AML-193 (cell line): ENCODE measurements around the gene HBM.
"Not testable (repeated sequence)": the region's sequence is repeated elsewhere in the genome, so short reads cannot be mapped to it uniquely, and the experiment has no call there.

ENCODE experiments used
- DNase-seq, 2 experiments: peaks; one replicate each; lab custom pipeline; 2025; lab: John Stamatoyannopoulos, UW

The HBM gene, protein sequence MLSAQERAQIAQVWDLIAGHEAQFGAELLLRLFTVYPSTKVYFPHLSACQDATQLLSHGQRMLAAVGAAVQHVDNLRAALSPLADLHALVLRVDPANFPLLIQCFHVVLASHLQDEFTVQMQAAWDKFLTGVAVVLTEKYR

DNA sequence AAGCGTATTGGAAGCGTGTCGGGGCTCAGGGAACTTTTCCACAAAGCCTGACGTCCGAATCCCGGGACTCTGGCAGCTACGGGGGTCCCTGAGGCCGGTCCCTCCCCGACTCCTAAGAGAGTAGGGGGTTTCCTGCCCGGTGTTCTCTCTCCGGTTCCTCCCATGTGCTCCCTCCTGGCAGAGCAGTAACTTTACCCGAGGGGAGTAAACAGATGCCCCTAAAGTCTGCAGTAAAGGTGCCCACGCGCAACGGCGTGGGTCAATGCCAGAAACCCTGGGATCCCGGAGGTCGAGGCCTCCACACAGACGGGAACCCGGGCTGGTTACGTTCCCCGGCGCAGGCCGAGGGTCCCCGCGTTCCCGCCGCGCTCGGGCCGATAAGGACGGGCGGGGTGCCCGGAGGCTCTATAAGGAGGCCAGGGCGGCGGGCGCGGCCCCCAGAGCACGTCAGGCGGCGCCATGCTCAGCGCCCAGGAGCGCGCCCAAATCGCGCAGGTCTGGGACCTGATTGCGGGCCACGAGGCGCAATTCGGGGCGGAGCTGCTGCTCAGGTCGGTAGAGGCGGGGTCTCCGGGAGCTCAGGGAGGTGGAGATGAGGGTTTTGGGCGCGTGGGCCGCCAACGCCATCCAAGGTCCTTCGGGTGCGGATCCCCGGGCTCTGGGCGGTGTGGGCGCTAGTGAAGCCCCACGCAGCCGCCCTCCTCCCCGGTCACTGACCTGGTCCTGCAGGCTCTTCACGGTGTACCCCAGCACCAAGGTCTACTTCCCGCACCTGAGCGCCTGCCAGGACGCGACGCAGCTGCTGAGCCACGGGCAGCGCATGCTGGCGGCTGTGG is at the start of gene HBM:
HBM (plus strand) TSS at position 440 of the 836 bp plus-strand sequence; CDS start at position 460, 20 bp downstream.
- DNase-seq: no peak

- no peak for DNase-seq
Observed at GRCh38 chr16:116015-116414, 49.8 kb upstream of the HBM start.

DNA sequence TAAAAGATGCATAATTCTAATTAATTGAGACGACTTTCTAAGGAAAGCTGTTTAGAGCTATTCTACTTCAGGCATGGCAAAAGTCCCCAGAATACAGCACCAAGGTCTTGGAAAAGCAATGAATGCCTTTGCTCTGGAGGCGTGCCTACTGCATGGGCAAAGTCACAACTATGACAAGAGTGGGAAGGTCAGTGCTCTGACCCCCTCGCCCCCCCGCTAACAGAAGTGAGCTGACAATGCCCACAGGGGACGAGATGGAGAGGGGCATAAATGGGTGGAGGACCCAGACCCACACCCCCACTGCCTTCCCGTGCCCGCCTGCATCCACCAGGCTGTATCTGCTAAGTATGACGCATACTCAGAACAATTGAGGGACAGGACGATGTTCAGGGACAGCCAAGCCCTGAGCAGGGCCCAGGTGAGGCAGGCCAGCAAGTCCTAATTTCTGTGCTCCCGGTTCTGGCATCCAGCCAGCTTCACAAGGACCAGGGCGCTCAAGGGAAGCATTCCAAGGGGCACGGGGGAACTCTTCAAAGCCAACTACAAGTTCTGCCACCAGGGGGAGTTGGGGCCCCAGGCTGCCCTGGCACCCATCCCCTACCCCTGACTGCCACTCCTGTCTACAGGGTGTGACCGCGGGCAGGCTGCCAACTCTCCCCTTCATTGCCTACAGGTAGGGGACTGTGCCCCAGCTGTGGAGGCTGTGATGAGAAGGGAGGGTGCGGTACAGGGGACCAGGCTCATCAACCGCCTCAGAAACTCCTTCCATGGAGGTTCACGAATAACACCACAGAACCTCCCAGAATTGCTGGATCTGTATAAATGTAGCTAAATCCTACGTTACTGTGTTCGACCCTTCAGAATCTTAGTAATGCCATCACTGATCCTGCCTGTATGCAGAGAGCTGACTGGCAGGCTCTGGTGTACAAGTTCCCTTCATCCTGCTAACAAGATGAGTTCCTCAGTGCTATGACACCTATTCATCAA is 48.1 kb upstream of the HBM start:
- peak; percentile 23 to 38 for DNase-seq

- no peak for DNase-seq
Observed at GRCh38 chr16:118857-119256, 46.9 kb upstream of the HBM start.

DNA sequence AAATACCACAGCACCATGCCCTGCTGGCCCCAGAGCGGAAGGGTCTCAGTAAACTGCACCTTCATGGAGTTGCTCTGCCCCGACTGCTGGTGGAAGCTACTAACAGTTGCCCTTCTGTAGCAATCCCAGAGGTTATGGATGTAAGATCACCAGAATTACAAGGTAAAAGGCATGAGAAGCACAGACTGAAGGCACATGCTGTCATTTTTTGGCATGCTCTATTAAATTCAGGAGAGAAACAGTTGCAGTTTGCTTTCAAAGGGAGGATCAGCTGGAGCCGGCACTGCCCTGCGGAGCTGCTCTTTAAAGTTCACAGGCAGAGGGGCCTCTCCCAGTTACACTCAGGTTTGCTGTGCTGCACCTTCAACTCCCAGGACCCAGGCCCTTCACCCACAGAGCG is 46.5 kb upstream of the HBM start:
- no peak for DNase-seq

DNA sequence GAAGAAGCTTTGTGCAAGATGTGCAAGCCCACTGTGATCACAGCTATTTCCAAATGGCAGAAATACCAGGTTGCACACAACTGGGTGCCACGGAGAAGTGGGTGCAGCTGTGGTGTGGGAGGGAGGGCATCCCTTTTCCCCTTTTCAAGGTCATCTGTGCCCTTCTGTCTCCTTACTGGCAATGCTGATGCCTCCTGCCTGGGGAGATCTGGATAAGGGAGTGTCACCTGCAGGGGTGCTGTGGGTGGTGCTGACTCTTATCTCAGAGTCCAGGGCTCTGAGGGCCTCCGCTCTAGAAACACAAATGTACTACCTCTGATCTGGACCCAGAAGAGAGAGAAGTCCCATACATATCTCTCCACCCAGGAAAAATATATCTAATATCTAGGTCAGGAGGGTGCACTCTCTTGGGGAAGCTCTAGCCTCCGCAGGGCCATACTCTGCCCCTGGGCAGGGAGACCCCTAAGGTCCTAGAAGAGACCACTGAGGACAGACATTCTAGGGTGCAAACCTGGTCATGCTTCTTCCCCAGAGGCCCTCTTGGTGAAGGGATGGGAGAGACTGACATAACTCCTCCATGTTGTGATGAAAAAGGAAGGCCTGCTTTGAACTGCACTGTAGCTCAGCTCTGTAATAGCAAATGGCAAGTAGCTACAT is 45.8 kb upstream of the HBM start:
- DNase-seq: no peak

- no peak for DNase-seq
Observed at GRCh38 chr16:120756-121155, 45.0 kb upstream of the HBM start.

- no peak for DNase-seq
Observed at GRCh38 chr16:122361-122760, 43.4 kb upstream of the HBM start.

DNA sequence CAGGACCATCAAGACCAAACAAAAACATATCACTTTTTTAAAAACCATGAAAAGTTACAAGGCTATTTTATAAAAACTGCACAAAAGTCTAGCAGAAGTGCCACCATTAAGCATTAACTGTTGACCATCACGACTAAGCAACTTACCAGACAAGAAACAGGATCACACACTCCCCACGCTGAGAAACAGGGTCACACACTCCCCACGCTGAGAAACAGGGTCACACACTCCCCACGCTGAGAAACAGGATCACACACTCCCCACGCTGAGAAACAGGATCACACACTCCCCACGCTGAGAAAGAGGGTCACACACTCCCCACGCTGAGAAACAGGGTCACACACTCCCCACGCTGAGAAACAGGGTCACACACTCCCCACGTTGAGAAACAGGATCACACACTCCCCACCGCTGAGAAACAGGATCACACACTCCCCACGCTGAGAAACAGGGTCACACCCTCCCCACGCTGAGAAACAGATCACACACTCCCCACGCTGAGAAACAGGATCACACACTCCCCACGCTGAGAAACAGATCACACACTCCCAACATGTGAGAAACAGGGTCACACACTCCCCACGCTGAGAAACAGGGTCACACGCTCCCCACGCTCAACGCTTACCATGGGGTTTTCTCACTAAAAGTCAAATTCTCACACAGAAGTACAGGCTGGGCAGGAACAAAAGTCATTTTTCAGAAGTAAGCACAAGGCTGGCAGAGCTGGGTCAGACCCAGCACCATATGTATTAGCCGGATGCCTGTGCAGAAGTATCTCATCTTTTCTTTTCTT is 42.0 kb upstream of the HBM start:
- DNase-seq: not testable (repeated sequence)

DNA sequence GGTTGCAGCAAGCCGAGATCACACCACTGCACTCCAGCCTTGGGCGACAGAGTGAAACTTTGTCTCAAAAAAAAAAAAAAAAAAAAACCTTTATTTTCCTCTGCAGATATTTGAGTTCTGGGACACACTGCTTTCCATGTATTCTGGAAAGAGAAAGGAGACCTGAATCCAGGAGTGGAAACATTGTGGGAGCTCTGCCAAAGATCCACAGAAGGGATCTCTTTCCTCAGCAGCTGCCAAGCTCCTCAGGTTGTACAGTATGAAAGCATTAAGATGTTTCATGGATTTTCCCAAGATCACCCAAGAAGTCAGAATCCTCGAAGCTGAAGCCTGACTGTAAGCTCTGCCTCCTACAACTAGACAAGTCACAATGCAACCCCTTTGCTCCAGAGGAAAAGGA is 40.8 kb upstream of the HBM start:
- no peak for DNase-seq

- DNase-seq: no peak
Observed at GRCh38 chr16:129075-129474, 36.7 kb upstream of the HBM start.

DNA sequence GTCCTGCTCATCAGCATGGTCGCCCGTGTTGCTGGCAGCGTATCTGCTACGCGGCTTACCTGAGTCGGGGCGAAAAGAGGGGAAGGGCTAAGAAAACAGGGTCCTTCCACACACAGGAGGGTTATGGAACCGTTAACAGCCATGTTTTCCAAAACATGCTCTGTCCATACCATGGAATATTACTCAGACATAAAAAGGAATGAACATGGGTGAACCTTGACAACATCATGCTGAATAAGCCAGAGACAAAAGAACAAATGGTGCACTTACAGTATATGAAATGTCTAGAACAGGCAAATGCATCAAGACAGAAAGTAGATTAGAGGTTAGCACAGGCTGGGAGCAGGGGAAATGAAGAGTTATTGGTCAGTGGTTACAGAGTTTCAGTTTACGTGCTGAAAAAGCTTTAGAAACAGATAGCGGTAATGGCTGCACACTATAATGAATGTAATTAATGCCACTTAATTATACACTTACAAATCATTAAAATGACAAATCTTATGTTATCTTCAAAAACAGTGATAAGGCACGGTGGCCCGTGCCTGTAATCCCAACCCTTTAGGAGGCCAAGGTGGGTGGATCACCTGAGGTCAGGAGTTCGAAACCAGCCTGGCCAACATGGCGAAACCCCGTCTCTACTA is 35.1 kb upstream of the HBM start:
- no peak for DNase-seq

DNA sequence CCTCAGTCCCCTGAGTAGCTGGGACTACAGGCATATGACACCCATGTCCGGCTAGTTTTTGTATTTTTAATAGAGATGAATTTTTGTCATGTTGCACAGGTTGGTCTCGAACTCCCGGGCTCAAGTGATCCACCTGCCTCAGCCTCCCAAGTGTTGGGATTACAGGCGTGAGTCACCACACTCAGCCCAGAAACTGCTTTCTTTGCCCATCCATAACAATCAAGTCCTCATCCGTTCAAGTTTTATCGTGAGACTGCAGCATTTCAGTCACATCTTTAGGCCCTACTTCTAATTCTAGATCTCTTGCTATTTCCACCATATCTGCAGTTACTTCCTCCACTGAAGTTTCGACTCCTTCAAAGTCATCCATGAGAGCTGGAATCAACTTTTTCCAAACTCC is 33.7 kb upstream of the HBM start:
- no peak for DNase-seq

DNA sequence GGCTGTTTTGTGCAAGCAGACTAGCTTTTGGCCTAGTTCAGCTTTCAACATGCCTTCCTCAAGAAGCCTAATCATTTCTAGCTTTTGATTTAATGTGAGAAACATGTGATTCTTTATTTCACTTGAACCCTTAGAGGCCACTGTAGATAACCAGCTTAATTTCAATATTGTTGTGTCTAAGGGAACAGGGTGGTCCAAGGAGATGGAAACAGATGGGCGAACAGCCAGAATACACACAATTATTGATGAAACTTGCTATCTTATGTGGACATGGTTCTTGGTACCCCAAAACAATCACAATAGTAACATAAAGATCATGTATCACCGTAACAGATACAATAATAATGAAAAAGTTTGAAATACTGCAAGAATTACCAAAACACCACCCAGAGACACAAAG is 32.1 kb upstream of the HBM start:
- DNase-seq: no peak

GRCh38 chr16:138049-138417 is 27.7 kb upstream of the HBM start:
- DNase-seq: no peak

- no peak for DNase-seq
Observed at GRCh38 chr16:140175-140857, 25.5 kb upstream of the HBM start.

- no peak for DNase-seq
Observed at GRCh38 chr16:142405-142967, 23.3 kb upstream of the HBM start.

GRCh38 chr16:143047-143446 is 22.7 kb upstream of the HBM start:
- DNase-seq: no peak

GRCh38 chr16:143456-143855 is 22.3 kb upstream of the HBM start:
- DNase-seq: no peak

- DNase-seq: no peak
Observed at GRCh38 chr16:144797-145252, 21.0 kb upstream of the HBM start.
